Non-pigmented ciliary epithelial cell (primary cell): ENCODE measurements around the gene RPS15A.

ENCODE experiments used
- DNase-seq: peaks from one replicate; pipeline ENCODE4 v3.0.0-alpha.2; 2010; ENCODE audit warnings: low read depth

The RPS15A gene

GRCh38 chr16:18789850-18790706 is at the start of gene RPS15A:
TSS of gene RPS15A (minus strand) at chr16:18790334. CDS start at chr16:18789113, 1,221 bp downstream.
- DNase-seq: peak; percentile 93

- no peak for DNase-seq
These were observed 49.4 kb upstream of the RPS15A start for GRCh38 chr16:18839555-18839954.

GRCh38 chr16:18836702-18837101 is 46.6 kb upstream of the RPS15A start:
- DNase-seq: no peak

- no peak for DNase-seq
These were observed 44.7 kb upstream of the RPS15A start for GRCh38 chr16:18834864-18835263.

GRCh38 chr16:18833707-18834505 is 43.8 kb upstream of the RPS15A start:
- no peak for DNase-seq

- DNase-seq: no peak
These were observed 42.5 kb upstream of the RPS15A start for GRCh38 chr16:18832613-18833012.

- no peak for DNase-seq
These were observed 41.9 kb upstream of the RPS15A start for GRCh38 chr16:18832006-18832405.

- DNase-seq: no peak
These were observed 39.1 kb upstream of the RPS15A start for GRCh38 chr16:18829251-18829650.

- no peak for DNase-seq
These were observed 37.8 kb upstream of the RPS15A start for GRCh38 chr16:18827890-18828289.

GRCh38 chr16:18816286-18816685 is 26.2 kb upstream of the RPS15A start:
- DNase-seq: no peak

- no peak for DNase-seq
These were observed 21.8 kb upstream of the RPS15A start for GRCh38 chr16:18811925-18812324.

GRCh38 chr16:18809165-18809564 is 19.0 kb upstream of the RPS15A start:
- no peak for DNase-seq

- DNase-seq: no peak
These were observed 15.2 kb upstream of the RPS15A start for GRCh38 chr16:18805257-18805773.

GRCh38 chr16:18804540-18804939 is 14.4 kb upstream of the RPS15A start:
- no peak for DNase-seq

GRCh38 chr16:18803569-18804462 is 13.7 kb upstream of the RPS15A start:
- DNase-seq: no peak

GRCh38 chr16:18802767-18803343 is 12.7 kb upstream of the RPS15A start:
- no peak for DNase-seq

GRCh38 chr16:18801145-18801972 is 11.2 kb upstream of the RPS15A start, which contains the start of gene ARL6IP1:
TSS of gene ARL6IP1 (minus strand) at chr16:18801549. CDS start at chr16:18801466, 83 bp downstream.
- peak; percentile 96 for DNase-seq

GRCh38 chr16:18800775-18801144 is 10.6 kb upstream of the RPS15A start:
- no peak for DNase-seq

GRCh38 chr16:18800293-18800692 is 10.2 kb upstream of the RPS15A start:
- DNase-seq: no peak

GRCh38 chr16:18799500-18799899 is 9.4 kb upstream of the RPS15A start:
- DNase-seq: no peak
